Umbilical cord (tissue), 1 donor: ENCODE results near the gene LMBR1. TPM values are rescaled to one million over a fixed set of nuclear protein-coding genes. Genes with fewer than 3 reads are reported as not detected.

Experiments used
- total RNA-seq: library from RNA; depleted of rRNA; stranded (reverse); fragments of >200 nt; gene quantifications from one replicate; pipeline ENCODE4 v1.2.3, GENCODE V29; 2014; ENCODE audit warnings: low replicate concordance; ENCODE audit not compliant: insufficient read depth

LMBR1 gene
- total RNA-seq, 1 donor from 2014 or later: 56.3 TPM

Other genes with a start within 250 kb of the LMBR1 start
- 14.4 TPM for gene NOM1, start 56.5 kb upstream of the LMBR1 start, total RNA-seq
- gene MNX1, start 117.5 kb upstream of the LMBR1 start, total RNA-seq: 3.4 TPM
- 67.2 TPM for gene UBE3C, start 245.7 kb upstream of the LMBR1 start, total RNA-seq